CD14-positive monocyte (primary cell): ENCODE measurements around the gene TMEM237. TPM values are rescaled to one million over a fixed set of nuclear protein-coding genes. Genes with fewer than 3 reads are reported as not detected.

Experiments used
- DNase-seq, 3 donors: peaks; one replicate each; pipeline ENCODE4 v3.0.0-alpha.2; 2011 to 2022
- H2AFZ ChIP-seq: 2 replicates; pipeline ENCODE4 v1.6.0; 2012; ENCODE audit warnings: mild to moderate bottlenecking, low read depth, low read length, inconsistent platforms; ENCODE audit not compliant: insufficient read depth, poor library complexity, severe bottlenecking
- H3K27ac ChIP-seq, 2 donors: 1 replicate in 1 of 2; 2 replicates in 1 of 2; pipeline ENCODE4 v1.5.1; 2012 to 2013; ENCODE audit warnings: low read length in 2 of 2, control low read depth in 1 of 2, inconsistent platforms in 1 of 2, low read depth in 1 of 2, mild to moderate bottlenecking in 1 of 2
- H3K27me3 ChIP-seq, 2 donors: one replicate each; pipeline versions ENCODE4 v1.6.0 to v1.6.1; 2011 to 2013; ENCODE audit warnings: low read length in 2 of 2; ENCODE audit not compliant: control insufficient read depth in 2 of 2, insufficient read depth in 2 of 2
- H3K36me3 ChIP-seq, 2 donors: replicated peaks in 1 of 2; 1 replicate in 1 of 2; 2 replicates in 1 of 2; pipeline versions ENCODE4 v1.5.1 to v1.6.1; 2012 to 2013; ENCODE audit warnings: low read length in 2 of 2, control low read depth in 1 of 2, inconsistent platforms in 1 of 2, mild to moderate bottlenecking in 1 of 2; ENCODE audit not compliant: insufficient read depth in 2 of 2, control insufficient read depth in 1 of 2
- H3K4me1 ChIP-seq, 2 donors: 1 replicate in 1 of 2; 2 replicates in 1 of 2; pipeline versions ENCODE4 v1.5.1 to v1.6.1; 2012 to 2013; ENCODE audit warnings: low read length in 2 of 2, control low read depth in 1 of 2, inconsistent platforms in 1 of 2, mild to moderate bottlenecking in 1 of 2, moderate library complexity in 1 of 2; ENCODE audit not compliant: insufficient read depth in 2 of 2, control insufficient read depth in 1 of 2
- H3K4me2 ChIP-seq: replicated peaks from 2 replicates; pipeline ENCODE3; 2012; ENCODE audit warnings: low read length, moderate library complexity, mild to moderate bottlenecking; ENCODE audit not compliant: poor library complexity, severe bottlenecking; ENCODE audit errors: extremely low read depth
- H3K4me3 ChIP-seq, 3 experiments: fragments of 200-600 bp in 1 of 3; sonication (generic) in 1 of 3; replicated peaks in 1 of 3; 1 replicate in 2 of 3; 2 replicates in 1 of 3; pipeline ENCODE4 v1.5.1; 2011 to 2013; ENCODE audit warnings: low read length in 3 of 3, mild to moderate bottlenecking in 3 of 3, control low read depth in 2 of 3, low read depth in 2 of 3, inconsistent platforms in 1 of 3, moderate library complexity in 1 of 3
- H3K79me2 ChIP-seq: 2 replicates; pipeline ENCODE4 v1.6.0; 2012; ENCODE audit warnings: mild to moderate bottlenecking, control low read depth, inconsistent platforms, low read length, moderate library complexity; ENCODE audit not compliant: insufficient read depth
- H3K9ac ChIP-seq: 2 replicates; pipeline ENCODE4 v1.6.0; 2017; ENCODE audit warnings: low read length, mild to moderate bottlenecking; ENCODE audit not compliant: insufficient read depth, poor library complexity, severe bottlenecking
- H3K9me3 ChIP-seq, 2 donors: replicated peaks in 1 of 2; 1 replicate in 1 of 2; 2 replicates in 1 of 2; pipeline versions ENCODE4 v1.5.1 to v1.6.1; 2012 to 2013; ENCODE audit warnings: low read length in 2 of 2, control low read depth in 1 of 2; ENCODE audit not compliant: control insufficient read depth in 1 of 2, insufficient read depth in 1 of 2
- H4K20me1 ChIP-seq: 2 replicates; pipeline ENCODE4 v1.6.0; 2012; ENCODE audit warnings: mild to moderate bottlenecking, low read length, control low read depth, moderate library complexity; ENCODE audit not compliant: insufficient read depth
- H3K27ac Mint-ChIP-seq, 7 donors: one replicate each; pipeline ENCODE4 v1.8.0; 2020; ENCODE audit warnings: mild to moderate bottlenecking in 7 of 7, mixed read lengths in 7 of 7, moderate library complexity in 6 of 7, inconsistent platforms in 2 of 7
- H3K27me3 Mint-ChIP-seq, 3 donors: one replicate each; pipeline ENCODE4 v1.8.0; 2021 to 2022; ENCODE audit warnings: low read depth in 3 of 3, mild to moderate bottlenecking in 3 of 3, mixed read lengths in 3 of 3, moderate library complexity in 3 of 3, inconsistent platforms in 1 of 3
- H3K36me3 Mint-ChIP-seq, 2 donors: one replicate each; pipeline ENCODE4 v1.8.0; 2020; ENCODE audit warnings: mixed read lengths in 2 of 2, inconsistent platforms in 1 of 2, mild to moderate bottlenecking in 1 of 2
- H3K4me1 Mint-ChIP-seq: one replicate; pipeline ENCODE4 v1.8.0; 2020; ENCODE audit warnings: mild to moderate bottlenecking, mixed read lengths
- H3K4me3 Mint-ChIP-seq, 2 donors: one replicate each; pipeline ENCODE4 v1.8.0; 2020; ENCODE audit warnings: mild to moderate bottlenecking in 2 of 2, mixed read lengths in 2 of 2, moderate library complexity in 1 of 2
- H3K9me3 Mint-ChIP-seq, 7 donors: one replicate each; pipeline ENCODE4 v1.8.0; 2020 to 2022; ENCODE audit warnings: mixed read lengths in 7 of 7, mild to moderate bottlenecking in 6 of 7, moderate library complexity in 6 of 7, inconsistent platforms in 2 of 7
- WGBS: methylation state at CpG from one replicate; pipeline ENCODE4 v1.1.5; 2013; ENCODE audit warnings: missing lambda C conversion rate; ENCODE audit not compliant: insufficient coverage; 5-methylcytosine and 5-hydroxymethylcytosine counted together
- intact Hi-C, 2 donors: fragments of 100-400 bp; cut with micrococcal nuclease; formaldehyde crosslinking; loops; one replicate each; pipeline versions ENCODE4 v1.15.0 to v1.15.1; 2023
- polyA plus RNA-seq, 3 donors: library from polyadenylated mRNA; depleted of rRNA in 1 of 3; unstranded in 2 of 3; stranded (reverse) in 1 of 3; fragments of 300-500 nt in 2 of 3; fragments of >200 nt in 1 of 3; fragmentation: Illumina TruSeq in 2 of 3; gene quantifications; 1 replicate in 2 of 3; 2 replicates in 1 of 3; pipeline ENCODE4 v1.2.3, GENCODE V29; 2012 to 2021
- TF ChIP-seq, protein P1 (sequence below): fragments of 200-600 bp; IDR thresholded peaks from one replicate; pipeline ENCODE4 v1.8.0; 2022; ENCODE audit warnings: antibody characterized with exemption, mild to moderate bottlenecking

The TMEM237 gene
- polyA plus RNA-seq, 3 donors: 0.33 to 1.0 (median 0.53) TPM

DNA sequence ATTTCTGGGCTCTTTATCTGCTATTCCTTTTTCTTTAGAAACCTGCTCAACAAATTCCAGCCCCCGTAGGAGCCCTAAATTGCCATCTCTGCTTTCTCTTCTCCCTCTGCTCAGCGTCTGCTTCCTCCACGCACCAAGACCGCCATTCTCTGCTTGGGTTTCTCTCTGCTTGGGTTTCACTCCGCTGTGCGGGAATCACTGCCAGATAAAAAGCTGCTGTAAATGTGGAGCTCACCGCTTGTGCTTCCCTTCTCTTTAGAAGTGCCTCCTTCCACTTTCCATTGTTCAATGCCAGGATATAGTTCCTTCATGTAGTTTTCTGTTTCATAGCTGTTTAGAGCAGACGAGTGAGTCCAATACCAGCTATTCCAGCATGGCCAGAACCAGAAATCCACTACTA lies 45.9 kb downstream of the TMEM237 start:
- no peak overlapping the region for H3K4me2 ChIP-seq
- H2AFZ ChIP-seq: no peak overlapping the region
- TF ChIP-seq, protein P1, sequence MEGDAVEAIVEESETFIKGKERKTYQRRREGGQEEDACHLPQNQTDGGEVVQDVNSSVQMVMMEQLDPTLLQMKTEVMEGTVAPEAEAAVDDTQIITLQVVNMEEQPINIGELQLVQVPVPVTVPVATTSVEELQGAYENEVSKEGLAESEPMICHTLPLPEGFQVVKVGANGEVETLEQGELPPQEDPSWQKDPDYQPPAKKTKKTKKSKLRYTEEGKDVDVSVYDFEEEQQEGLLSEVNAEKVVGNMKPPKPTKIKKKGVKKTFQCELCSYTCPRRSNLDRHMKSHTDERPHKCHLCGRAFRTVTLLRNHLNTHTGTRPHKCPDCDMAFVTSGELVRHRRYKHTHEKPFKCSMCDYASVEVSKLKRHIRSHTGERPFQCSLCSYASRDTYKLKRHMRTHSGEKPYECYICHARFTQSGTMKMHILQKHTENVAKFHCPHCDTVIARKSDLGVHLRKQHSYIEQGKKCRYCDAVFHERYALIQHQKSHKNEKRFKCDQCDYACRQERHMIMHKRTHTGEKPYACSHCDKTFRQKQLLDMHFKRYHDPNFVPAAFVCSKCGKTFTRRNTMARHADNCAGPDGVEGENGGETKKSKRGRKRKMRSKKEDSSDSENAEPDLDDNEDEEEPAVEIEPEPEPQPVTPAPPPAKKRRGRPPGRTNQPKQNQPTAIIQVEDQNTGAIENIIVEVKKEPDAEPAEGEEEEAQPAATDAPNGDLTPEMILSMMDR: no peak
- H3K9ac ChIP-seq: no peak overlapping the region
- no peaks in the 10 kb centered on the region for H3K36me3 ChIP-seq
- WGBS: 82% methylated on average over 7 of the region's 8 CpGs
- Mint-ChIP-seq H3K4me1 (no peaks in the 10 kb centered on the region), H3K4me3 (no peak overlapping the region), H3K9me3 (peaks cover 0 to 13% (median 7%) of the 10 kb centered on the region in 7 donors), H3K27me3 (peaks cover 0 to 8% (median 4%) of the 10 kb centered on the region in 3 donors), H3K27ac (no peak overlapping the region), H3K36me3 (no peaks in the 10 kb centered on the region)
- no peak for DNase-seq
- no peaks in the 10 kb centered on the region for H4K20me1 ChIP-seq
- no peaks in the 10 kb centered on the region for H3K9me3 ChIP-seq
- no peaks in the 10 kb centered on the region for H3K4me1 ChIP-seq
- intact Hi-C loops: no loop called here
- H3K27ac ChIP-seq: no peak overlapping the region
- no peaks in the 10 kb centered on the region for H3K79me2 ChIP-seq
- no peaks in the 10 kb centered on the region for H3K27me3 ChIP-seq
- H3K4me3 ChIP-seq: no peak overlapping the region

DNA sequence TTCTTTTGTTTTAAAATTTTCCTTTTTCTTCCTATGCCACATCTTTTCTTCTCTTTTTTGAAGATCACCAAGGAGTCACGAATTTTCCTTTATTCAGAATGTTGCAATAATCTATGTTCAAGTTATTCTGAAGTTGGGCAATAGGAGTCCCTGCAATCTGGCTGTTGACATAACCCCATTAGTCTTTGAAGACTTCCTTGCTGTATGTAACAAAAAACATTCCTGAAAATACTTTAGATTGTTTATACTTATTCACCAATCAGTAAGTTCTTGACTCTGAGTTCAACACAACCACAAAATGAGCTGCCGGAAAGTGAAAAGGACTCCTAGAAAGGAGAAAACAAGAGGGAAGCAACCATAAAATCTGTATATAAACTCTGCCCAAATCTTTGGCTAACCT lies 62.8 kb downstream of the TMEM237 start:
- TF ChIP-seq, protein P1: no peak
- H3K9me3 ChIP-seq: no peaks in the 10 kb centered on the region
- Mint-ChIP-seq H3K27me3 (peaks cover 0 to 2% (median 1%) of the 10 kb centered on the region in 3 donors), H3K4me1 (peaks cover 23% of the 10 kb centered on the region), H3K9me3 (peaks cover 0 to 4% (median 0%) of the 10 kb centered on the region in 7 donors), H3K36me3 (no peaks in the 10 kb centered on the region), H3K27ac (peak overlapping the region; percentile 6 to 84 (median 69)), H3K4me3 (peak overlapping the region in 1 of 2 donors; percentile 52)
- H3K79me2 ChIP-seq: no peaks in the 10 kb centered on the region
- H3K4me1 ChIP-seq: peaks cover 14 to 21% of the 10 kb centered on the region in 2 donors
- H2AFZ ChIP-seq: peak overlapping the region; percentile 20
- no peak overlapping the region for H3K4me3 ChIP-seq
- no CpG with 5 or more reads among the region's 2 CpGs for WGBS
- H3K36me3 ChIP-seq: no peaks in the 10 kb centered on the region
- H3K27me3 ChIP-seq: no peaks in the 10 kb centered on the region
- H4K20me1 ChIP-seq: no peaks in the 10 kb centered on the region
- DNase-seq: peak in 2 of 3 donors; percentile 25 to 41
- H3K27ac ChIP-seq: peak overlapping the region in 1 of 2 donors; percentile 17
- peak overlapping the region; percentile 20 for H3K4me2 ChIP-seq
- intact Hi-C loops: no loop called here
- no peak overlapping the region for H3K9ac ChIP-seq
